ENCODE measurements around the gene NT5E.

DNA sequence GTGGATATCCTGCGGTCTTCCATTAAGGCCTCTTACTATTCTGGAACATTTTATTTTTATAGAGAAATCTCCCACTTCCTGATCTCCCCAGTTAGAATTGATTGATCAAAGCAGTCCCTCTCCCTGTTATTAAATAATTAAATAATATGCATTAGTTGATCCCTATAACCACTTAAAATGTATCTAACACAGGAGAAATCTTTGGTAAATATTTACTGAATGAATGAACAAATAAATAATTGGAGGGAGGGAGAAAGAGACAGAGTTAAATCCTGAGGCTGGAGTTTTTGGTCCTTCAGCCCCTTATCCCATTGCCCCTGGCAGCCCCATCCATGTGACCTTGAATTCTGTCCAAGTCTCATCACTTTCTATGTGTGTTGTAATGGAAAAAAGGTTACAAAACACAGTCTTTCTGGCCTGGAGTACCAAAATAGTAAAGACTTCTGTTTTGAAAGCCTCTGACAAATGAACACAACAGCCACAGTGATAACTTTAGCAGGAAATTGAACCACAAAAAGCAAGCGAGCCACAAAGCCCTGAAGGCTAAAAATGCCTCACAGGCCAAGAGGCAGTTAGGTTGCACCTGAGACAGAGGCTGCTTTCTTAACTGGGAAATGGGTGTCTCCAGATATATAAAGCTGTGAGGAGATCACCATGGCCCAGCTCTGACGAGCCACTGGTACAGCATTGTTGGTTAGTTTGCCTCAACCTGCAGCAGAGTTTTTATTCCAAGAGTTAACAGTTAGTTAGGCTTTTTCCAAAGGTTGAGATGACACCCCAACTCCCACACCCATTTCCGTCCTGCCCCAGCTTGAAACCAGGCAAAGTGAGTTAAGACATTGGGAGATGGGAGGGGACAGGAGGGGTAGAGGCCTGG lies 11.3 kb downstream of the NT5E start:
- TF ChIP-seq POLR2A (IDR thresholded peaks at IDR 0.05; ENCODE audit: low read length) (no peak), GATA1 (IDR thresholded peaks at IDR 0.05; ENCODE audit: low read depth, low read length) (no peak)

All from erythroblast (primary cell).